ENCODE measurements around the gene PARVB. TPM values are rescaled to one million over a fixed set of nuclear protein-coding genes. Genes with fewer than 3 reads are reported as not detected.

Gene PARVB
- total RNA-seq, 1 donor from 2014 or later = 12.7 TPM

DNA sequence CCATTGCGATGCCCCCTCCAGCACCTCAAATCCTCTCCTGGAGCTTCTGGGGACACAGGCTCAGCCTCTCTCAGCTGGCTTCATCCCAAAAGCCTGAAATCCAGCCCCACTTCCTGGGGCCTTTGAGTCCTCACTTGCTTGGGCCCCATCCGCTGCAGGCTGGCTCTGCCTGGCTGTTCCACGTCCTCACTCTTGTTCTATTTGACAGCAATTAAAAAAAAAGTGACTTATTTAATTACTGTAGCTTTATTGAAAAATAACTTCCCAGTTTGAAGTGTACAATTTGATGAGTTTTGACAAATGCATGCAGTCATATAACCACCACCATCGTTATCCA, 183.8 kb downstream of the PARVB start:
- H3K4me3 ChIP-seq = no peak overlapping the region
- no peaks in the 10 kb centered on the region for H3K27me3 ChIP-seq
- Mint-ChIP-seq H3K9me3 (peaks cover 8% of the 10 kb centered on the region), H3K27ac (no peak overlapping the region), H3K4me3 (peak overlapping the region; percentile 21), H3K36me3 (no peaks in the 10 kb centered on the region), H3K4me1 (no peaks in the 10 kb centered on the region), H3K27me3 (ENCODE audit: insufficient read depth, low read depth) (peaks cover 8% of the 10 kb centered on the region)
- H3K36me3 ChIP-seq = no peaks in the 10 kb centered on the region
- H3F3A ChIP-seq (ENCODE audit: low read depth) = no peaks in the 10 kb centered on the region
- no peak overlapping the region for H3K9ac ChIP-seq
- H4K20me1 ChIP-seq (ENCODE audit: low read depth) = no peaks in the 10 kb centered on the region
- DNase-seq (ENCODE audit: low spot score) = no peak
- H2AFZ ChIP-seq (replicated peaks) = no peak overlapping the region
- no peak overlapping the region for H3K27ac ChIP-seq
- H3K4me2 ChIP-seq = no peak overlapping the region
- H3K79me2 ChIP-seq (ENCODE audit: low read depth) = no peaks in the 10 kb centered on the region
- TF ChIP-seq EZH2phosphoT487 (IDR thresholded peaks at IDR 0.05) (no peak), EZH2 (IDR thresholded peaks at IDR 0.05) (no peak)
- TF ChIP-seq, protein P1, sequence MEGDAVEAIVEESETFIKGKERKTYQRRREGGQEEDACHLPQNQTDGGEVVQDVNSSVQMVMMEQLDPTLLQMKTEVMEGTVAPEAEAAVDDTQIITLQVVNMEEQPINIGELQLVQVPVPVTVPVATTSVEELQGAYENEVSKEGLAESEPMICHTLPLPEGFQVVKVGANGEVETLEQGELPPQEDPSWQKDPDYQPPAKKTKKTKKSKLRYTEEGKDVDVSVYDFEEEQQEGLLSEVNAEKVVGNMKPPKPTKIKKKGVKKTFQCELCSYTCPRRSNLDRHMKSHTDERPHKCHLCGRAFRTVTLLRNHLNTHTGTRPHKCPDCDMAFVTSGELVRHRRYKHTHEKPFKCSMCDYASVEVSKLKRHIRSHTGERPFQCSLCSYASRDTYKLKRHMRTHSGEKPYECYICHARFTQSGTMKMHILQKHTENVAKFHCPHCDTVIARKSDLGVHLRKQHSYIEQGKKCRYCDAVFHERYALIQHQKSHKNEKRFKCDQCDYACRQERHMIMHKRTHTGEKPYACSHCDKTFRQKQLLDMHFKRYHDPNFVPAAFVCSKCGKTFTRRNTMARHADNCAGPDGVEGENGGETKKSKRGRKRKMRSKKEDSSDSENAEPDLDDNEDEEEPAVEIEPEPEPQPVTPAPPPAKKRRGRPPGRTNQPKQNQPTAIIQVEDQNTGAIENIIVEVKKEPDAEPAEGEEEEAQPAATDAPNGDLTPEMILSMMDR (IDR thresholded peaks at IDR 0.05) = no peak
- peaks cover 3% of the 10 kb centered on the region for H3K4me1 ChIP-seq
- H3K9me3 ChIP-seq (ENCODE audit: low read depth) = no peaks in the 10 kb centered on the region

DNA sequence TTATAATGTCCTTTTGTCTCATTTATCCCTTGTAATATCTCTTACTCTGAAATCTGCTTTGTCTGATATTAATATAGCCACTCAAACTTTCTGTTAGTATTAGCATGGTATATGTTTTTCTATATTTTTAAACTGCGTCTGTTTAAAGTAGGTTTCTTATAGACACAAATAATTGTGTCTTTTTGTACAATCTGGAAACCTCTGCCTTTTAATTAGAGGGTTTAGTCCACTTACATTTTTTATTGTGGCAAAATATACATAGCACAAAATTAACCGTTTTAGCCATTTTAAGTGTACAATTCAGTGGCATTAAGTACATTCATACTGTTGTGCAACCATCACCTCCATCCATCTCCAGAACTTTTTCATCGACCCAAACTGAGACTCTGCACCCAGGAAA, 185.2 kb downstream of the PARVB start:
- Mint-ChIP-seq H3K9me3 (peaks cover 8% of the 10 kb centered on the region), H3K36me3 (no peaks in the 10 kb centered on the region), H3K27ac (no peak overlapping the region)

DNA sequence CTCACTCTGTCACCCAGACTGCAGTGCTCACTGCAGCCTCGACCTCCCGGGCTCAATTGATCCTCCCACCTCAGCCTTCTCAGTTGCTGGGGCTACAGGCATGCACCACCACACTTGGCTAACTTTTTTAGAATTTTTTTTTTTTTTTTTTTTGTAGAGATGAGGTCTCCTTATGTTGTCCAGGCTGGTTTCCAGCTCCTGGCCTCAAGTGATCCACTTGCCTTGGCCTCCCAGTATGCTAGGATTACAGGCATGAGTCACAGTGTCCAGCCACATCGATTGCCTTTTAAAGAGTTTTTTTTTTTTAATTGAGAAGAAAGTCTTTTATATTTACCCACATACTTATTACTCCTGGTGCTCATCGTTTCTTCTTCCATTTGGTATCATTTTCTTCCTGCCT, 186.6 kb downstream of the PARVB start:
- no peak for DNase-seq (ENCODE audit: low spot score)
- no peak overlapping the region for H3K4me3 ChIP-seq
- TF ChIP-seq EZH2phosphoT487 (IDR thresholded peaks at IDR 0.05) (no peak), EZH2 (IDR thresholded peaks at IDR 0.05) (no peak)
- TF ChIP-seq, protein P1 (IDR thresholded peaks at IDR 0.05) = no peak

More for the DNA sequence above, 185.2 kb downstream of the PARVB start:
- Histone ChIP-seq H4K20me1 (ENCODE audit: low read depth) (no peaks in the 10 kb centered on the region), H3K36me3 (no peaks in the 10 kb centered on the region), H3K4me2 (no peak overlapping the region), H3K79me2 (ENCODE audit: low read depth) (no peaks in the 10 kb centered on the region), H3K27ac (no peak overlapping the region), H3K9ac (no peak overlapping the region), H3K4me1 (peaks cover 3% of the 10 kb centered on the region), H3K27me3 (no peaks in the 10 kb centered on the region), H3K4me3 (no peak overlapping the region), H2AFZ (replicated peaks) (no peak overlapping the region), H3F3A (ENCODE audit: low read depth) (no peaks in the 10 kb centered on the region), H3K9me3 (ENCODE audit: low read depth) (no peaks in the 10 kb centered on the region)
- Mint-ChIP-seq H3K4me3 (no peak overlapping the region), H3K4me1 (no peaks in the 10 kb centered on the region), H3K27me3 (ENCODE audit: insufficient read depth, low read depth) (peaks cover 6% of the 10 kb centered on the region)
- no peak for DNase-seq (ENCODE audit: low spot score)
- TF ChIP-seq, protein P1 (IDR thresholded peaks at IDR 0.05) = no peak
- TF ChIP-seq EZH2 (IDR thresholded peaks at IDR 0.05) = no peak
- TF ChIP-seq EZH2phosphoT487 (IDR thresholded peaks at IDR 0.05) = no peak

More for the DNA sequence above, 186.6 kb downstream of the PARVB start:
- no peak overlapping the region for H3K27ac ChIP-seq
- peaks cover 8% of the 10 kb centered on the region for H3K9me3 Mint-ChIP-seq
- H3K4me1 ChIP-seq = peaks cover 3% of the 10 kb centered on the region
- H4K20me1 ChIP-seq (ENCODE audit: low read depth) = no peaks in the 10 kb centered on the region
- H2AFZ ChIP-seq (replicated peaks) = no peak overlapping the region
- no peaks in the 10 kb centered on the region for H3K36me3 Mint-ChIP-seq
- H3K36me3 ChIP-seq = no peaks in the 10 kb centered on the region
- peaks cover 5% of the 10 kb centered on the region for H3K27me3 Mint-ChIP-seq (ENCODE audit: insufficient read depth, low read depth)
- H3K27me3 ChIP-seq = no peaks in the 10 kb centered on the region
- H3K4me3 Mint-ChIP-seq = no peak overlapping the region
- H3K9me3 ChIP-seq (ENCODE audit: low read depth) = no peaks in the 10 kb centered on the region
- H3K9ac ChIP-seq = no peak overlapping the region
- H3K4me1 Mint-ChIP-seq = no peaks in the 10 kb centered on the region
- H3K79me2 ChIP-seq (ENCODE audit: low read depth) = no peaks in the 10 kb centered on the region
- no peaks in the 10 kb centered on the region for H3F3A ChIP-seq (ENCODE audit: low read depth)
- H3K4me2 ChIP-seq = no peak overlapping the region
- no peak overlapping the region for H3K27ac Mint-ChIP-seq

All from neural progenitor cell (in vitro differentiated cells).